ENCODE measurements around the gene AQP11.

DNA sequence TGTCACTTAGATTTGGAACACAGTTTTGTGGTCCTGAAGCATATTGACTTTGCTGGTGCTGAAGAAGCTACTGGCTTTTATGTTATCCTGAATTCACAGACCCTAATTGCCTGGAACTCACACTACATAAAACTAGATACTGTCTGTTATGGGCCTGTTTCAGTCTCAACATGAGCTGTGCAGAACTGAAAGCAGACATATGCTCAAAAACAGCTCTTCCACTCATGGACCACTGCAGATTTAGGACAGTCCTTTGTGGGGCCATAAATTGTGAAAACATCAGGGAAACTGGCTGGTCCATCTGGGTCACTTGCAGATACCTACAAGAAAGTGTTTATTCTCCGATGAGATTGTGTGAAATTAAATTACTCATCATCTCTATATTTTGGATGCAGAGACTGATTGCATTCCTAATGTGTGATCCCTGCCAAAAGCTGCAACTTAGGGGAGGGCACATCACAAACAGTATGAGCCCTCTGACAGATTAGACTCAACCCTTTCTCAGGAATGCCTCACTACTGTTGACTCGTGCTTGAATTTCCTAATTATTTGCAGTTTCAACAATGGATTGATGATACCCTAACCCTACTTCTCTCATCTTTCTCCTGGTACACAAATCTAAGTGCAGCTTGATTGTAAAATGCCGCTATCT, 58.0 kb downstream of the AQP11 start:
- TF ChIP-seq, protein P1, sequence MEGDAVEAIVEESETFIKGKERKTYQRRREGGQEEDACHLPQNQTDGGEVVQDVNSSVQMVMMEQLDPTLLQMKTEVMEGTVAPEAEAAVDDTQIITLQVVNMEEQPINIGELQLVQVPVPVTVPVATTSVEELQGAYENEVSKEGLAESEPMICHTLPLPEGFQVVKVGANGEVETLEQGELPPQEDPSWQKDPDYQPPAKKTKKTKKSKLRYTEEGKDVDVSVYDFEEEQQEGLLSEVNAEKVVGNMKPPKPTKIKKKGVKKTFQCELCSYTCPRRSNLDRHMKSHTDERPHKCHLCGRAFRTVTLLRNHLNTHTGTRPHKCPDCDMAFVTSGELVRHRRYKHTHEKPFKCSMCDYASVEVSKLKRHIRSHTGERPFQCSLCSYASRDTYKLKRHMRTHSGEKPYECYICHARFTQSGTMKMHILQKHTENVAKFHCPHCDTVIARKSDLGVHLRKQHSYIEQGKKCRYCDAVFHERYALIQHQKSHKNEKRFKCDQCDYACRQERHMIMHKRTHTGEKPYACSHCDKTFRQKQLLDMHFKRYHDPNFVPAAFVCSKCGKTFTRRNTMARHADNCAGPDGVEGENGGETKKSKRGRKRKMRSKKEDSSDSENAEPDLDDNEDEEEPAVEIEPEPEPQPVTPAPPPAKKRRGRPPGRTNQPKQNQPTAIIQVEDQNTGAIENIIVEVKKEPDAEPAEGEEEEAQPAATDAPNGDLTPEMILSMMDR (IDR thresholded peaks at IDR 0.05): no peak
- TF ChIP-seq POLR2A (IDR thresholded peaks at IDR 0.05): no peak
